ENCODE measurements around the gene EDARADD.

The EDARADD gene

DNA sequence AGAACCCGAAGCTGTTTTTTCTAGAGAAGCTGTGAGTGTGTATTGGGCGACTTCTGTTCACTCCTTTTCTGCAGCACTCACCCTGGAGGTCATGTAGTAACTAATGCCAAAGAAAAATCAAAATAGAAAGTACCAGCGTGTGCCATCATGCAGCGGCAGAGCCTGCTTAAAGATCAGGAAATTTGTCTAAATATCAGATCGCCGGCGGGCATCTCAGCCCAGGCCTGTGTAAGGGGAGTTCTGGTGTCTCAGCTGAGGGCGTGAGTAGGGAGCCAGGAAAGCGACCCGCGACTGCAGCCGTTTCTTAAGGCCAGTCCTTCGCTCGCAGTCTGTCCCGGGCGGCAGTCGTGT lies 768 bp downstream of the EDARADD start:
- DNase-seq, result peak; percentile 71

DNA sequence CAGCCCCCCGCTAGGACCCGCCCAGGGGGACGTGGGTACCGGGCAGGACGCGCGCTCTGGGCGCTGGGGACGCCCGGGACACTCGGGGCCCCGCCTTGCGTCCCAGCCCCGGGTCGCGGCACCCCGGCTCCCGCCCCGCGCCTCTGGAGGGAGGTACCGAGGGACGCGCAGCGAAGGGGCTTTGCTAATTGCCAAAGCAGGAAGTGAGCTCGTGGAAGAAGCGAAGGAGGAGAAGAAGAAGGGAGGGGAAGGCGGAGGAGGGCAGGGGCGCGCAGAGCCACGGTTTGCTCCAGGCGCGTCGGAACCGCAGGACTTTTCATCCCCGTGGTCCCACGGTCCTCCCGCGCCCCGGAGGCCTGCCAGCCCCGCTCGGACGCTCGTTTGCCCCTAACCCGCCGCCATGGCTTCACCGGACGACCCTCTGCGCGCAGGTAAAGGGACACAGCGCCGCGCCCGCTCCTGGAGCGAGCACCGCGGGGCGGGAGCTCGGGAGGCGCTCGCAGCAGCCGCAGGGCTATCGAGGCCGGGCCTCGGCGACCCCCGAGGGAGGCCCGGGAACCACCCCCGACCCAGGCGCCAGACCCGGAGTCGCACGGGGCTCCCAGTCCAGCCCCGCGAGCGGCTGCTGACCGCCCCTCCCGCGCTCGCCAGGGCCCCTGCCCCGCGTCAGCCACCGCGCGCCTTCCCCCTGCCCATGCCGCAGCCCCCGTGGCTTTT lies 1.3 kb downstream of the EDARADD start:
- peak; percentile 63 for DNase-seq

DNA sequence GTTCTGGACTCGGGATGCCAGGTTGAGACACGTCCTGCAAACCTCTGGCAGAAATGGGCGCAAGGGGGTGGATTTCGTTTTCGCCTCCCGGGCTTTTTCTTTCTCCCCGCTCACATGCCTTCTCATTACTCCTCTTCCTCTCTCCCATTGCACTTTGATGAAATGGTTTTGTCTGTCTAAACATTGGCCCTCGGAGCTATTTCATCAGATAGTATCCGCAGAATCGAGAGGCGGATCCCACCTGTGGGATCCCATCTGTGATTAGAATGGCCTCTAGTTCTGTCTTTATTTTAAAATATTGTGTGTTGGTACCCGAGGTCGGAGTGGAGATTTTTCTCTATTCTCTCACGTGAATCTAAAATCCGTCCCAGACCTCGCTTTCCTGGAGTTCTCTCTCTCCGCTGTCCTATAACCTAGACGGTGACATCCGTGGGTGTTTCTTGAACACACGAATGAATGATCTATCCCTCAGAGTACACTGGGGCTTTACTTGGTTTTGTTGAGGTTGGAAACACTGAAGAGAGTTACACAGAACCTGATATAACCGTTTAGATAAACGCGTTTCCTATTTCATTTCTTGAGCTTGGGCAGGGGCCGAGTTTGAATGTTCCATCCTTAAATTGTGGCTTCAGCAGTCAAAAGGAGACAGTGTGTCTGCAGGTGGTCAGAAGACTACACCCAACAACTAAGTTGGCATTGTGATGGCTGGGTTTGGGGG lies 2.0 kb downstream of the EDARADD start:
- peak; percentile 23 for DNase-seq

DNA sequence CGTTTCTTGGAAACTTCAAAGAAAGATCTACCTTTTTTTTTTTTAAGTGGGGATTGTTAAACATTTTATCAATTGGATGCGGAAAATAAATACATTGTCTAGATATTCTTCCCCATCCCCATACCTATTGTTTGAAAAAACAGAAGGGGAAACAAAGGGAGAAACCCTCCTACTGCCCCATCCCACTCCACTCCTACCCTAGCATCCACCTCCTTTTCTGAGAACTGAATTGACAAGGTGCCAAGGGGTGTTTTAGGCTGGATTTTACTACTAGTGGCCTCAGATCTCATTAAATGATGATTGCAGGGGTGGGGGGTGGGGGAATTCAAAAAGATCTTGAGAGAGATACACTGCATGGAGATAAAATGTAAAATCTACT lies 2.6 kb downstream of the EDARADD start:
- no peak for DNase-seq

DNA sequence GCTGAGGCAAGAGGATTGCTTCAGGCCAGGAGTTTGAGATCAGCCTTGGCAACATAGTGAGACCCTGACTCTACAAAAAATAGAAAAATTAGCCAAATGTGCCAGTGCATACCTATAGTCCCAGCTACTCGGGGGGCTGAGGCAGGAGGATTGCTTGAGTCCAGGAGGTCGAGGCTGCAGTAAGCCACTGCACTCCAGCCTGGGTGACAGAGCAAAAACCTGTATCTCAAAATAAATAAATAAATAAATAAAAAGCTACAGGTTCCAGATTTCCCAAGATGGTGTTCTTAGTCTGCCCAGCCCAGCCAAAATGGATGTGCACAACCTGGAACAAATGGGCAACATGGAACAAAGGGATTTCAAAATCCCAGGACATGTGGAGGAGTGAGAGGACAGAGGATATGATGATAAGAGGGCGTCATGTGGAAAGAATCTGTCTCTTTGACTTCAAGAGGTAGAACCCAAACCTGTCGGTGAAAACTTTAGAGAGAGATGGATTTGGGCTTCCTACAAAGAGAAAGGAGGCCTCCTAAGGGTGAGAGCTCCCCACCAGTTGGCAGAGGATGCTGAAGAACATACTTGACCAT lies 3.2 kb downstream of the EDARADD start:
- DNase-seq, result no peak

DNA sequence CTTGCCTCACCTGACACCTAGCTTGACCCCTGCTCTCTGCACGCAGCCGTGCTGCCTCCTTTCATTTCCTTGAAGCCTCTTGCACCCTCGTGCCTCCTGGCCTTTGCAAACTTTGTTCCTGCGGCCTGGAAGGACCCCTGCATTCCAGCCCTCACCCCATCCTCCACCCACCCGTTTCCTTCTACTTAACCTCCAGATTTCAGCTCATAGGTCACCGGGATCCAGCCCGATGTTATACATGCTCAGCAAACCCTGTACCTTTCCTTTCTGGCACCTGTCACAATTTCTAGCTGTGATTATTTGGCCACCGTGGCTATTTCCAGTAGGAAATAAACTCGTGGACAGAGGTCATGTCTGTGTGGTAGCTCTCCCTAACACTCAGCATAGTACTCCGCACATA lies 4.5 kb downstream of the EDARADD start:
- no peak for DNase-seq

DNA sequence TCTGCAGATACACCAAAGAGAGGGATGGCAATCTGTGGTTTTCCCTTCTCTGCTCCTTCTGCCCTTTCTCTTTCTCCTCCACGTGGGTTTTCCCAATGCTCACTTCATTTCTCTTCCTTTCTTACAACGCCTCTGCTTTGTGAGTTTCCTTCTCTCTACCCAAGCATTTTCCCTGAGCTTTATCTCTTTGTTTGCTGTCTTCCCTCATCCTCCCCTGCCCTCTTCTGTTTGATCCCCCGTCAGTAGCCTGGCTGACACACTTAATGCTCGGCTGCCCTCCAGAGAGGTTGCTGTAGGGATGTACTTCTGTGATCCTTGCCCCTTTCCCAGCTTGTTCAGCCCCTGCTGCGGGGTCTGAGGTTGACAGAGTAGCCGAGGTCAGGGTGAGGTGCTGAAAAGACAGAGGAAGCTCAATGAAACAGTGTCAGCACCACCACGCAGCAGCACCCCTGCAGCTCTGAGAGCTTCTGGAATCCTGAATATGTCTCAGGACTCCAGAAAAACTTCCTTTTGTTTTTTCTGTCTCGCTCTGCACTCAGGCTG lies 6.0 kb downstream of the EDARADD start:
- DNase-seq, result no peak

DNA sequence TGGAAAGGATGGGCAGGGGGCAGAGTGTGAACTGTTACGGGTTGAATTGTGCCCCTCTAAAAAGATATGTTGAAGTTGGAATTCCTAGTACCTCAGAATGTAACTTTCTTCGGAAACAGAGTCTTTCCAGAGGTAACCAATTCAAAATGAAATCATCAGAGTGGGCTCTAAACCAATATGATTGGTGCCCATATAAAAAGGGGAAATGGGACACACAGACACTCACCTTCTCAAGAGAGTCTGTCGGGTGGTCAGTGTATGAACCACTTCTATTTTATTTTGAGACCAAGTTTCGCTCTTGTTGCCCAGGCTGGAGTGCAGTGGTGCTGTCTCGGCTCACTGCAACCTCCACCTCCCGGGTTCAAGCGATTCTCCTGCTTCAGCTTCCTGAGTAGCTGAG lies 7.6 kb downstream of the EDARADD start:
- DNase-seq, result no peak

DNA sequence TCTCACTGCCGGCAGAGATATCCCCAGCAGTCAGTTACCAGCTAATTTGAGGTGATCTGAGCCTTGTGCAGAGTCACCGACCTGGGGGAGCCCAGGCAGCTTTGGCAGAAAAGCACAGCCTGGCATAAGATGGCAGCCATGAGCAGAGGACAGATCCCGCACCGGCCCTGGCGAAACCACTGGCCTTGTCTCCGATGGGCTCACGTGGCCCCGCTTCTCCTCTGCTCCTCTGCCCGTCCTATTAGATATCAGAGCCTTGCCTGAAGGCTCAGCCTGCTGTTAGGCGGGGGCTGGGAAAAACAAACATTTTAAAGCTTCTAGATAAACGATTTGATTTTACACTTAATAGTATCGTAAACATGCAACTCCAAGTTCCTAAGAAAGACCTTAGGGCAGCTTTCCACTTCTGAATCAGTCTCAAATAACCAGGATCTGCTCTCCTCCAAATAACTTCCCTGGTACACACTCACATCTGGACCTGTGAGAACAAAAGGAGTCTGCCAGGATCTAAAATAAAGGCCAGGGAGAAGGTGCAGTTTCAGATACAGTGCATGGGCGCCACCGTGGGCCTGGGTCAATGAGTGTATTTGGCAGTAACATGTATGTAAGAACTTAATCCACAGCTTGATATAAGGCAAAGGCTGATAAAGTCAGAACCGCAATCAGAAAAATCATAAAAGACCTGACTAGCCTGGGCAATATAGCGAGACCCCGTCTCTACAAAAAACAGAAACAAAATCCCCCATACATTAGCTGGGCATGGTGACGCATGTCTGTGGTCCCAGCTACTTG lies 10.0 kb downstream of the EDARADD start:
- DNase-seq, result no peak

DNA sequence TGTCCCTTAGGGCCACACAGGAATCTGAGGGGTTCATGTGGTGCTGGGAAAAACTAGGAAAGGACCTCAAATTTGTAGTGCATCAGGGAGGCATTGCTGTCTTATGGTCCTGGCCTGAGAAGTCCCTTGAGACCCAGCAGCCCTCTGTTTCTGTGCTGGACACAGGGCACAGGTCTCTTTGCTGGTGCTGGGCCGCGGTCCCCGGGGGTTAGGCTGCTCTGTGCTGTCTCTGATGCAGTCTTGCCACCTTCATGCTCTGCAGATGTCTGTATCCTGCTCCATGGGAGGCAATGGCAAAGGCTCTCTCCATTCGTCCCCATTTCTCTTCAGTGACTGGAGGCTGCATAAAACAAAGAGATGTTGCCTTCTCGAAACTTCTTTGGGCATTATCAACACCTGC lies 13.0 kb downstream of the EDARADD start:
- DNase-seq, result no peak

DNA sequence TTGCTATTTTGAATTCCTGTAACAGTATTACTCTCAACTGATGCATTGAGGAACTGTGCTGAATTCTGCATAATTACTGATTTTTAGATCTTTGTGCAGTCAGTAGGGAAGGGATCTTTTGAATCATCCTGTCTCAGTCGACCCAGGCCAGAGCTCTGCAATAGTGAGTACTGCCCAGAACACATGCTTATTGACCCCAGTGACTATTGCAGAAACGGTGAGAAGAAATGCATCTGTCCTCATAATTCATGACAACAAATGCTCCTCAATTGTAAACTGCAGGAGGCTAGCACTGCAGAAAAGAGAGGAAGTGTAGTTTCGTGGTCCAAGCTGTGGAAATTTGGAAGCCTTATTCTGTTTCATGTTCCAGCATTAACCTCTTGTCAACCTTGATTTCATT lies 19.6 kb downstream of the EDARADD start:
- no peak for DNase-seq

DNA sequence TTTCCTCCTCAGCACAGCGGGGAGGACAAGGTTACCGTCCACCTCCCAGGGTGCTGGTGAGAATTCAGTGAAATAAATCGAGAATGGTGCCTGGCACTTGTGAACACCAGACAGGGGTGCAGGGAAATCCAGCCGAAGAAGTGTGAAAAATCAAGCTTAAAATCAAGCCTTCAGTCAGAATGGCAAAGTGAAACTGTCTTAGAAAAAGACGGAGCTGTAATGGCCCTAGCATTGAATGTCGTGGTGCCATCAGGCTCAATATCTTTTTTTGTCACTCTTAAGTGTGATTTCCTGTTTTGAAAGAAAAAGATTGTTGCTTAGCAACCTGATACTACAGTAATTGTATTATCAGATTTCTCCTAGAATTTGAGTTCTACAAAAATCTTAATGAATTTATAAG lies 22.1 kb downstream of the EDARADD start:
- DNase-seq, result no peak

DNA sequence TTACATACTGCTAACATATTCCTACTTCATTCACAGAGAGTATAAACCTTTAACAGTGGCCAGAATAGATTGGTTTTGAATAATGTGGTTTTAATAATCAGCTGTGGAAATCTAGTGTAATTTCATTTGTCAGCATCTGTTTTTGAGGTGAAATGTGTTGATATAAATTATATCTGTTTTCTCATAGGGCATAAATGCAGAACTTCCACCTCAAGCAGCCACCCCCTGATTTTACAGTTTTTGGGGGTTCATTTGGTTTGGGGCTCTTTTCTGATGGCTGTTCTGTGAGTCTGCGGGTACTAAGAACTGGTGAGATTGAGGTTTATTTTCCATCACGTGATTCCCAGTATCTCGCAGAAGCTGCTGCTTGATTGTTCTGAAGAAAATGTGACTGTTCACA lies 23.2 kb downstream of the EDARADD start:
- no peak for DNase-seq

DNA sequence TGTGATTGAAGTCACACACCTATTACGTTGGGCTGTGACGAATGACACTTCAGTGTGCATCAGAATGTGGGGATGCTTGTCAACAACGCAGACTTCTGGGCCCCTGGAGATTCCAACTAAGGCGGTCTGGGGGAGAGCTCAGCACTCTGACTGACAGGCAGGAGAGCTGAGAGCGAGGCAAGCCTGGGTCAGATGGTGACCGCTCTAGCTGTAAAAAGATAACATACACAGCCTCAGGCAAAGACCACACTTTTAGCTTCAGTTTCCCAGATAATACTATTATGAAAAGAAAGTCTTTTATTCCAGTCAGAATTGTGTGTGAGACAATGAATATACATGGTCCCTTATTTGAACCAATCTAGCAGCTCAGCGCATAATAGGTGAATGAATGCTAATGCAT lies 25.4 kb downstream of the EDARADD start:
- no peak for DNase-seq

DNA sequence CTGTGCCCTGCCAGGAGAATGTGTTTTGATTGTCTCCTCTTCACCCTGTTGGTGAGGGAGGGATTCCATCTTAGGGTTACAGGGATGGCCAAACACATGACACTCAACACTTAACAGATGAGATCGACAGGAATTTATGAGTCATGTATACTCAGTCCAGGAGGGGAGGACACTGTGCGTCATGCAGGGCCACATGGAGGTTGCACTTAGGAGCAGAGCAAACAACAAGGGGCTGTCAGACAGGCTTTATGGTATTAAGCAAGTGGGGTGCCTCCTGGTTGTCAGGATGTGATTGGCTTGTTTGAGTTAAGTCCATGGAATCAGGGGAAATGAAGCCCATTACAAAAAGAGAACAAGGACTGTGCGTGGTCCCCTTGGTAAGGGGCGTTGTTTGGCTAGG lies 26.9 kb downstream of the EDARADD start:
- DNase-seq, result no peak

DNA sequence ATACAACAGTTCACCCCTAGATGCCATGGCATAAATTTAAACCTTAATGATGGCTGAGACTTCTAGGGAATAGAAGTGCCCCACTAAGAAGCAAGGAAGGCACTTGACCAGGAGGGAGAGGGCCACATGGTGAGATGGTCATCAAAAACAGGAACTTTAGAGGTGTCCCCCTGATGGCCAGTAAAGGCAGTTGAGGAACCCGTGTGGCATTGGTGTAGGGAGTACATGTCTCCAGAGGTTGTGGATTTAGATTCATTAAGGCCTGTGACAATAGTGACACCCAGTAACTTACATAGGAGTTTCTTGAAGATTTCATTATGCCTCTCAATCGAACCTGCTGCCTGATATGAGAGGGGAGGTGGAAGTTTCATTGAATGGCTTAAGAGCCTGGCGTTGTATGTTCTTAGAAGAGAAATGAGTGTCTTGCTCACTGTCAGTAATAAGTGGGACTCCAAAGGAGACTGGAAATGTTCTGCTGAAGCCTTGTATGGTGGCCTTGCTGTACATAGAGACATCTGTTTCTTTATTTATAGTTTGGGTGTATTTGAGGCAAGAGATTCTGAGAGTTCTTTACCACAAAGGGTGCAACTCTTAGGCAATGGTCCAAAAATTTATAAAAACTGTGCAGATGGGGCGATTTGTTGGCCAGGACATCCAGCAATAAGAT lies 27.9 kb downstream of the EDARADD start:
- DNase-seq, result no peak

DNA sequence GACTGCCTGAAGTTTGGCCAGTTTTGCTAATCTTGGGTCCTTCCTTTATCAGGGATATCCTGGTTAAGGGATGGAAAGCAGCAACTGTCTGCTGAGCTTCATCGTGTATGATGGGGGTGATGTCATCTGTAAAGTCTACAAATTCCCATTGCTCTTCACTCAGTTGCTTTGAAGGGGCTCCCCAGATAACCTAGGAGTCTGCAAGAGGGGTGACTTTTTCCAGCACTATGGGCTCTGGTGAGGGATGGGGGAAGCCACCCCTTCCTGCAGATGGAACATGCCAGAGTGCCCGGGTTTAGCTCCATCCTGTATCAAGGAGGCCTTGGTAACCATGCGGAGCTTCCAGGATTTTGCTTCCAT lies 28.4 kb downstream of the EDARADD start:
- no peak for DNase-seq

DNA sequence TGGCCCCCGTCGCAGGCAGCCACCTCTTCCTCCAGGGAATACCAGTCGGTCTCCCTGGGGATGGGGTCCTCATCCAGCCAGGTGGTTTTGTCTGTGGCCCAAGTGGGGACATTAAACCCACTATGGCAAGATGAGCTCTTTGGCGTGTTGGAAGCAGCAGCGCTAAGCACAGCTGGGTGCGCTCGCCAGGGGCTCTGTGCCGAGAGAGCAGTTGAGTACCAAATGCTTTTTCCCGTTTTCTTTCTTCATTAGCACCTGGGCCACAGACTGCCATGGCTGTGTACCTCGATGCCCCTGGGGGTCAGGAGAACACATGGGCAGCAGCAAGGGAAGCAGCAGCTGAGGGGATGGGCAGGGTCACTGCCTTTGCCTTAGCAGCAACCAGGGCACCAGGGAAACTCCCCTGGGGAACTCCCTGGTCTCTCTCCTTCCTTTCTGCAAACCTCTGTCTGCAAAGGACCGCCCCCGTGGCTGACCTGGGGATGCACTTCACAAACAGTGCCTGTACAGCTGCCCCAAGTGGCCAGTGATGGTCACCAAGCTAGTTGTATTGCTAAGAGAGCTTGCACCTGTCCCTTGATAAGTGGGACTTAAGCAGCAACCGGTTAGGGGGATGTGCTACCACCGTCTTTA lies 31.1 kb downstream of the EDARADD start:
- no peak for DNase-seq

DNA sequence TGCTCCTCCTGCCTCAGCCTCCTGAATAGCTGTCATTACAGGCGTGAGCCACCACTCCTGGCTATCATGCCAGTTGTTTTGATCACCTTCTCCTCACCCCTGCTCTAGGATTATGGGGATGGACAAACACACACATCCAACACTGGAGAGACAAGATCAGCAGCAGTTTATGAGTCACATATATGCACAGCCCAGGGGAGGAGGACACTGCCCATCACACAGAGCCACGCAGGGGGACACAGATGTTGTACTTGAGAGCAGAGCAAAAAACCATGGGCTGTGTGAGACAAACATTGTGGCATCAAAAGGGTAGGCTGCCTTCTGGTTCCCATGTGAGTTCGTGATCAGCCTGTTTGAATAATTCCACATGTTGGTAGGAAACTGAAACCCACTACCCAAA lies 32.1 kb downstream of the EDARADD start:
- DNase-seq, result no peak

DNA sequence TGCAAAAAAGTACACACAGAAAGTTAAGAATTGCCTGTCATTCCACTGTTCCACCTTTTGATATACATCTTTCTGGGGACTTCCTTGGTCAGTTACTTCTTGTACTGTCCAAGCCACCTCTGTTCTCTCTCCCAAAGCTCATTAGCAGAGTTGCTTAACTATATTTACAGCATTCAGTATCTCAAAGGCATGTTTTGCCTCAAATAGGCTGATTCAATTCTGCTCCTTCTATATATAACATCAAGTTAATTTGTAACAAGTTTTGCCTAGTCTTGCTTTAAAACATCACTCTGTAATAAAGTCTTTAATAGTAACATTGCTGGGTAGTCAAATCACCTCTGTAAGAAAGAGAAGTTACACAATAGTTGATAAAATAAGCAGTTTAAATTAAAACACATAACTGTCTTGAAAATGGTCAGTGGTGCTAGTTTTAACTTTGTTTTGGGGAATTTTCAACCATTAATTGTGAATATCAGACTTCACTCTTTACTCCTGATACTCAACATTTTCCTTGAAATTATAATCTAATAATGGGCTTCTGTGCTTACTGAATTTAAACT lies 35.7 kb downstream of the EDARADD start:
- DNase-seq, result no peak

DNA sequence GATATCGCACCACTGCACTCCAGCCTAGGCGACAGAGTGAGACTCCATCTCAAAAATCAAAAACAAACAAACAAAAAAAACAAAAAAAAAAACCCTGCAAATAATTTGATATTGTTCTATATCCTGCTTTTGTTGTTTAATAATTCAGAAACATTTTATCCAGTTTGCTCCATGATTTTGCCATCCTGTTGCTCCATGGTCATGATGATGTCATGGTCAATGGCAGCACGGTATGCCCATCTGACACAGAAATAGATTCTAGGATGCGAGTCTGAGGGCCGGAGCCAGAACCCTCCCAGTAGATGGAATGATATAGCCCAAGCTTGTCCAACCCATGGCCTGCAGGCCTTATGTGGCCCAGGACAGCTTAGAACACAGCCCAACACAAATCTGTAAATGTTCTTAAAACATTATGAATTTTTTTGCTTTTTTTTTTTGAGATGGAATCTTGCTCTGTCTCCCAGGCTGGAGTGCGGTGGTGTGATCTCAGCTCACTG lies 39.8 kb downstream of the EDARADD start:
- DNase-seq, result no peak

DNA sequence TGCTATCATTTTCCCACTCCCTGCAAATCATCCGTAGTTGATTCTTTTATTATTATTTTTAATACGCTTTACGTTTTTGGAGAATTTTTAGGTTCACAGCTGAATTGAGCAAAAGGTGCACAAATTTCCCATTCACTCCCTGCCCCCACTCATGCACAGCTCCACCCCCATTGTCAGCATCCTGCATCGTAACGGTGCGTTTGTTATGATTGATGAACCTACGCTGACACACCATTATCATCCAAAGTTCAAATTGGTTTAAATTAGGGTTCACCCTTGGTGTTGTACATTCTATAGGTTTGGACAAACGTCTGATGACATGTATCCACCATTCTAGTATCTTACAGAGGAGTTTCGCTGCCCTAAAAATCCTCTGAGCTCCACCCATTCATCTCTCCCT lies 44.5 kb downstream of the EDARADD start:
- no peak for DNase-seq

All from DMS79 treated with DMSO at 0.1 percent for 48 hours (cell line).